HEK293T (cell line): Measurements from ENCODE around the gene COMP.

Source experiments
- ARNT ChIP-seq: fragments of 450-650 bp; IDR thresholded peaks from 2 replicates; pipeline ENCODE4 v1.6.1; 2017; ENCODE audit warnings: mild to moderate bottlenecking
- BHLHE40 ChIP-seq: fragments of 450-650 bp; IDR thresholded peaks from 2 replicates; pipeline ENCODE4 v1.6.1; 2016; ENCODE audit warnings: mild to moderate bottlenecking, moderate library complexity, borderline replicate concordance
- FOXA1 ChIP-seq: fragments of 450-650 bp; IDR thresholded peaks from 2 replicates; pipeline ENCODE4 v1.6.1; 2016; ENCODE audit warnings: mild to moderate bottlenecking
- L3MBTL2 ChIP-seq: fragments of 450-650 bp; conservative IDR thresholded peaks from 2 replicates; pipeline ENCODE4 v1.6.1; 2016; ENCODE audit warnings: mild to moderate bottlenecking
- NFRKB ChIP-seq: fragments of 450-650 bp; IDR thresholded peaks from 2 replicates; pipeline ENCODE4 v1.6.1; 2016; ENCODE audit warnings: mild to moderate bottlenecking, moderate library complexity
- PKNOX1 ChIP-seq: fragments of 450-650 bp; IDR thresholded peaks from 2 replicates; pipeline ENCODE4 v1.6.1; 2016
- SP1 ChIP-seq: fragments of 450-650 bp; IDR thresholded peaks from 2 replicates; pipeline ENCODE4 v1.6.1; 2017
- SUZ12 ChIP-seq: fragments of 450-650 bp; IDR thresholded peaks from 2 replicates; pipeline ENCODE4 v1.6.1; 2016; ENCODE audit warnings: mild to moderate bottlenecking

- TF ChIP-seq PKNOX1 (no peak), BHLHE40 (no peak), L3MBTL2 (no peak), NFRKB (no peak), SP1 (no peak), SUZ12 (no peak), FOXA1 (no peak), ARNT (no peak)
These were observed 18.2 kb upstream of the COMP start for GRCh38 chr19:18809149-18809868.
